GM19351 (cell line): ENCODE results near the gene FAM210A.

Experiments
- ATAC-seq: cut with Tn5 transposase; IDR thresholded peaks from one replicate; pipeline ENCODE4 v1.9.1; 2021; ENCODE audit warnings: mild to moderate bottlenecking, moderate library complexity; ENCODE audit not compliant: unreplicated experiment

Gene FAM210A

DNA sequence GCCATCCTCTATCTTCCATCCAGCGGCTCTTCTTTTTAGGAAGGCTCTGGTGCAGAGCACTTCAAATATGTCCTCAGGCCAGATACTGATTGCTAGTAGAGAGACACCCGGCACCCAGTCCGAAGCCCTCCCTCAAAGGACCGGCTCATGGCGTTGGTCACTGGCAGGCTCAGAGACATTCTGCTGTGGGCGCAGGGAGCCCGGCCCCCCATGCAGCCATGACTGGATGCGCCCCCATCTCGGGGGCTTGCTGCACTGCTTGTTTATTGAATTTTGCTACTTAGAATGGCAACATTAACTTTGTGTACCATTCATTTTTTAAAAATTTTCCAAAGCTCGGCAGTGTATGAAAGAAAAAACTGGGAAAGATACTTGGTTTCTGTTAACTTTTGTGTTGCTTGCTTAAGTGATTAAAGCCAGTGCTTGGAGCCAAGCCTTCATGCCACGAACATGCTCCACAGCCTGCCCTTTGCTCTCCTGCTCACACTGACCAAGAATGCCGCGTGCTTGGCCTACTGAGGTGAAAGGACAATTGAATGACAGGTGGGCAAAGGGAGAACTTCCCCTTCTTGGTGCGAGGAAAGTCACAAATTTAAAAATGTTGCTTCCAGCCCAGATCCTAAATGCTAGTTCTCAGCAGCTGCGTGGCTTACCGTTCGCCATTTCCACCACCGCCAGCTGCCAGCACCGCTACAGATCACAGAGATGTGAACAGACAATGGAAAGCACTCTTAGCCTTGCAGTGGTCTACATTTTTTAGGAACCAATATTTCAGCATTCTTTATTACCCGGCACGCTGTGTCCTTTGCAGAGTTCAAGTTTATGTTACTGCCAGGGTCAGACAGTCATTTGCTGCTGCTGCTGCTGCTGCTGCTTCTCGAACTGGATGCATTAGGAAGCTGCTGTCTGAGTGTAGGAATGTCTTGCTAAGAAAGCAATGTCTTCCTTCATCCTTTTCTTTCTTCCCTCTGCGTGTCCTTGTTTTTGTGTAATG, 76.7 kb downstream of the FAM210A start:
- ATAC-seq = no peak

DNA sequence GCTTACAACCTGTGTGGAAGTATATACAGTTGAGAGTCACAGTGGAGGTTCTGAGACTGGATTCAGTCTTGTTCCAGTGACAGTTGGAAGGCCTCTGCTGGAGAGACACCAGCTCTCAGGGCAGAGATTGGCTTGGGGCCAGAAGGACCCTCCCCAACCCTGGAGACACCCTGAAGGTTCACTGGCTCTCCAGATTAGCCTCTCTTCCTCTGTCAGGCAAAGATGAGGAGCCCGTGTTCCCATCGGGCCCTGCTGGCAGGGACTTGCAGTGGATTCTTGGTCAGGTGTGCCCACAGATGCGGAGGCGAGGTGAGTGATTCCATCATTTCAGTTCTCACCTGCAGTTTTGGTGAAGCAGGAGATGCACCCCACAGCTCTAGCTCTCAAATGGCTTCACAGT, 78.6 kb downstream of the FAM210A start:
- ATAC-seq = no peak

DNA sequence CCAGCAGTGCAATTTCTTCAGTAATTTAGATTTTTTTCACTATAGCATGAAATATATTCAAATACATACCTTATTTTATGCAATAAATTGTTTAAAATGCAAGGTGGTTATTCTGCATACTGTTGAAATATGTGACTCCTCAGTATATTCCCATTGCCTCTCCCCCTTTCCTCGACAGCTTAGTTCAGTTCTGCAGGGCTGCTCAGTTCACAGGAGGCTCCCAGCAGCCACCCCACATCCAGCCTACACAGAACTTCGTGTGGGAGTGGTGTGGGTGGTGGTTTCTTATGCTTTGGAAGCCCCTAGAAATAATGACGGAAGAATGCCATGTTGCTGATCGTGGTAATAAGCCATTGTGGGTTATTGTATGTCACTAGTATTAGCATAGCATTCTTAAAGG, 79.7 kb downstream of the FAM210A start:
- no peak for ATAC-seq

DNA sequence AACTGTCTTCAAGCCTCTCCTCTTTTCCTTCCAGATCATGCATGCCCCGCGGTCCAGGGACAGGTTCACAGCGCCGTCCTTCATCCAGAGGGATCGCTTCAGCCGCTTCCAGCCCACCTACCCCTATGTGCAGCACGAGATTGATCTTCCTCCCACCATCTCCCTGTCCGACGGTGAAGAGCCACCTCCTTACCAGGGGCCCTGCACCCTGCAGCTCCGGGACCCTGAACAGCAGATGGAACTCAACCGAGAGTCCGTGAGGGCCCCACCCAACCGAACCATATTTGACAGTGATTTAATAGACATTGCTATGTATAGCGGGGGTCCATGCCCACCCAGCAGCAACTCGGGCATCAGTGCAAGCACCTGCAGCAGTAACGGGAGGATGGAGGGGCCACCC, 81.3 kb downstream of the FAM210A start:
- no peak for ATAC-seq

DNA sequence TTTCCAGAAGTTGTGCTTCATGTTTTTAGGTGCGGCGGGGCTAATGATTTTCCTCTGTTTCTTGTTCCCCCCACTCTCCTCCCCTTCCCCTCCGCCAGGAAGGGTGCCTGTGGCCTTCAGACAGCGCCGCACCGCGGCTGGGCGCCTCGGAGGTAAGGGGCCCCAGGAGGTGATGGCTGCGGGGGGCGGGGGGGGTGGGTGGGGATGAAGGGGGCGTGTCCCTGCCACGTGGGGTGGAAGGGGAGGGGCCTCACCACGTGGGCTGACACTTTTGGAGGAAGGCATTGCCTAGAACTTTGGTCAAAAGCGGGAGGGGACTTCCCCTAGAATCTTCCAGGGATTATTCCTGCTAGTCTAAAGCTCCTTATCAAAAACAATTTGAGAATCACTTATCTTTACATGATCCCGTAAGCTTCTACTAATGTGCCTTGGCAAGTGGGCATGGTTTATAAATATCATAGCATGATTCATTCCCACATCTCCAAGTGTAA, 83.1 kb downstream of the FAM210A start:
- ATAC-seq = no peak

DNA sequence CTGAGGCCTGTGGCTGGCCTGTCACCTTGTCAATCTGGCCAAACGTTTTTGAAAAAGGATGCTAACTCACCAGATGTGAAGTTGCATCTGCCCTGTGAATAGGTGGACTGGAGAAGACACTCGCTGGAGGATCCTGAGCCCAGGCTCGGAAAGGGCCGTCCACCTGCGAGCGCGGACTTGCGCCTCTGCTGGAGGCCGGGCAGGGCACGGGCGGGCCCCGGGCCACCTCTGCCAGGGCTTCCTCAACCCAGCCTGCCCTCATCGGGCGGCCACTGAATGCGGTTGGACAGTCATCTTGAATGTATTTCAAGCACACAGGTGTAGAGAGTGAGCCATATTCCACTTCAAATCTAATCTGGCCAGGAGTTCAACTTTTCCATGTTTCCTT, 83.9 kb downstream of the FAM210A start:
- ATAC-seq = no peak

DNA sequence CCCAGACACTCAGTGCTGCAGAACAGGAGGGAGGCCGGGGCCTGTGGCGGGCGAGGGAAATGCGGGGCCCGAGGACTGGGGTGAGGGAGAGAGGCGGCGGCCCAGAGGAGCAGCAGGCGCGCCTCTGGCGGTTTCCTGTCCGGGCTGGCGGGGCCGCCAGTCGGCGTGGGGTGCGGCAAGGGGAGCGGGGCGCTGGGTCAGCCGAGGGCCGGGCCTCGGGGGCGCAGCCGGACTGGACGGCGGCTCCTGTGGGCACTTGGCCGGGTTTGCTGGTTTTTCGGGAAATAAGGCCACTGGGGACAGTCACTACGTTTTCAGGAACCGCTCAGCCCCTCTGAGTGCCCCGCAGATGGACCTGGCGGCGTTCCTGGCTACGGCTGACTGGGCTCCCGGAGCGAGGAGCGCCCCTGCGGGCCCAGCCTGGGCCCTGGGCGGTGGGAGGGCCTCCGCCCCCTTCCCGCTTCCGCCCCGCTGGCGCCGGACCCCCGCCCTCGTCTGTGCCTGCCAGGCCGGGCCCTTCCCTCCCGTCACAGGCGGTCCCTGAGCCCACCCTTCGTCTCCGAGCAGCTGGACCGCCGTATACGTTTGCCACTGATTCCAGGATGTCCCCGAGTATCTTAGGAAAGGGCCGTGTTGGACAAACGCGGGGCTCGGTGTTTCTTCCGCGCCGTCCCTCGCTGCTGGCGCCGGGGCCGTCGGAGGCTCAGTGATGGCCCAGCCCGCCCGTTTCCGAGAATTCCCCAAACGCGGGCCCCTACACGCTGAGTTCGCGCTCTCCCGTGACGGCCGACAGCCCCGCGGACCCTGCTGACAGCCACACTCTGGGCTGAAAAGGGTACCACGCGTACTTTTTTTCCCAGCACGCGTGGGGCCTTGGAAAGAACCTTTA, 84.6 kb downstream of the FAM210A start:
- no peak for ATAC-seq

DNA sequence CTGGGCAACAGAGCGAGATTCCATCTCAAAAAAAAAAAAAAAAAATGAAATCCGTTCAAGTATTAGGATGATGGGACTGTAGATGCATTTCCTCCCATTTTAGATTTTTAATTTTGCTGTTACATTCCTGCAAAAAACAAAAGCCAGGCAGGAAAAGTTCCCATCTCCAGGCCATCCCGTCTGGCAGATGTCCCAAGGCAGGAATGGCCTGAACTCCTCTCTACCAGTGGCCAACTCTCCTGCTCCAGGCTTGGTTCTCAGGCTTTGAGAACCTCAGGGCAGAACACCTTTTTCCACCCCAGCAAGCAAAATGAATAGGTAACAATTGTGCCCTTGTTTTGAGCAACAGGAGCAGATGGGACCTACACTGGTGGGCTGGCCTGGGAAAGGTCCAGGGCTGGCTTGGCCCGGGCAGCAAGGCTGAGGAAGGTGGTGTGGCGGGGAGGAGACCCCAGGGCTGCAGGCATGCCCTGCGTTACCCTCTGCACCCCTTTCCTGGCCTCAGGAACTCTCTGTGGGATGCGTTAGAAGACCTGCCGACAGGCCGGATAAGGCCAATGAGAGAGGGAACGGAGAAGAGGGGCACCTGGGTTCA, 86.0 kb downstream of the FAM210A start:
- ATAC-seq = no peak

DNA sequence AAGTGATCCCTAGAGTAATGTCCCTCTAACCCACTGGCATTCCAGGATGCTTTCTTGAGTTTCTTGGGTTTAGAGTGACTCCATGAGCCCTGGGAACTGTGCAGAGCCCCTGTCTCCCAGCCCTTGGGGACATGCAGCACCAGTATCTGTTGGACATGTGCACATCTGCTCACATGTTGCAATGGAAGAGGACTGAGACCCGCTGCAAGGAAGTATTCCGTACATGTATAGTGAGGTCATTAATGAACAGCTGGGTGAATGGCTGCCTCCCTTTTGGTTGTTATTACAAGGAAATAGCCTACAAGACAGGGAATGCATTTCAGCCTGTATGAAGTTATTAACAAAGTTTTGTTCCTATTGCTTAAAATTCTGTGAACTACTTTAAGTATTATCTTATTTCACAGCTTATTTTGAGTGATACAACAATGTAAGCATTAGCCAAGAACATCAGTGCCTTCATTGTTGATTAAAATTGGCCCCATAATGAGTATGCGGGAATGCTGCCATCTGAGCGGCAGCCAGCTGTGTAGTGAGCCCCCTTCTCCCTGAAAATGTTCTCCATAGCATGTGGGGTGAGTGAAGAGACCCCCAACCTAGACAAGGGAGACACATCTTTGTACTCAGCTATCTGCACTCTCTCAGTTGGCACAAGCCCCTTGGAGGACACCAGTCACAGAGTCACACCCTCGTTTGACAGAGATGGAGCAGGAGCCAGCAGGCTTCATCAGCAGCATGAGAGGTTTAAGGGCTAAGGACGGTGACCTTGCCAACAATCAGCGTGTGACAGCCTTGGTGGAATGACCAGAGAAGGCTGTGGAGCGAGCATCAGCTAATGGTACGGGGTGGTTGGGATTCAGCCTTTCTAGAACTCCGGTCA, 87.4 kb downstream of the FAM210A start:
- no peak for ATAC-seq

DNA sequence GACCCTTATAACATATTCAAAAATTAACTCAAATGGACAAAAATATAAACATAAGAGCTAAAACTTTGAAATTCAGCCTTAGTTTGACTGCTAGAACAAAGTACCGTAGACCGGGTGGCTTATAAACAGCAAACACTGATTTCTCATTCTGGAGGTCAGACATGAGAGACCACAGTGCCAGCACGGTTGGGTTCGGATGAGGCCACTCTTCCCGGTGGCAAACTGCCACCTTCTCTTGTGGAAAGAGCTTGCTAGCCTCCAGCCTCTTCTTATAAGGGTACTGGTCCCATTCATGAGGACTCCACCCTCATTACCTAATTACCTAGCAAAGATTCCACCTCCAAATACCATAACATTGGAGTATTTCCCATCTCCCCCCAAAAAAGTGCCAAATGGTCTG, 91.3 kb downstream of the FAM210A start:
- no peak for ATAC-seq

DNA sequence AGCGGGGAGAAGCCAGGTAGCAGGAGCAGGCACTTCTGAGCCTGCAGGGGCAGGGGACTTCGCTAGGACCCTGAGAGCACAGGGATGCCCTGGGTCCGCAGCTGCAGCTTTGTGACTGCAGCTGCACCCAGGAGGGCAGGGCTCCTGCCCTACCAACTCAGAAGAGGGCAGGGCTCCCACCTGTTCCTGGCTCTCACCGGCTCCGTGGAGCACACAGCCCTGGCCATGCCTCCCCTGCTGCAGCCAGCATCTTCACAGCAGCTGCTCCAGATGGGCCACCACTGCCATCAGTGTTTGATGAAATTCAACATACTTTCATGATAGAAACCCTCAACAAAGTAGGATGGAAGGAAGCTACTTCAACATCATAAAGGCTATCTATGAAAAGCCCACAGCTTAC, 92.7 kb downstream of the FAM210A start:
- ATAC-seq = no peak

DNA sequence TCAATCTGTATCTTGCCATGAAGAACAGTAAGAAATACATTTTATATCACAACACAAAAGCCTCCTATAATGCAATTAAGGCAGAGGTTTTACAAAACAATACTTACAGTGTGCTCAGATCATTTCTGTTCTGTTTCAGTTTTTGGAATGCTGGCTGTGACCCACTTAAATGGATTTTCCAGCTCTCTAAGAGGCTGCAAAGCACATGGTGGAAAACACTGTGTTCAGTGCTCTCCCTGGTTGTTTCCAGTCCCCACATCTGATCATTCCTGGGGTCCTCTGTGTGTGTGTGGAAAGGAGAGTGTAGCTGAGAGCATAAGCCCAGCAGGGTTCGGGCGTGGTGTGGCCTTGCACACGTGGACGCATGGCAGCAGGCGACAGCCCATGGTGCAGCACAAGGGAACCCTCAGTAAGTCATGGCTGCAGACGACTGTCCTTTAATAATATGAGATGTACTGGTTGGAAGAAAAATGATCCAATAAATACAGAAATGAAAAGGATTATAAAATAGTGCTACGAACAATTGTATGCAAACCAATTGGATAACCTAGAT, 95.6 kb downstream of the FAM210A start:
- no peak for ATAC-seq

DNA sequence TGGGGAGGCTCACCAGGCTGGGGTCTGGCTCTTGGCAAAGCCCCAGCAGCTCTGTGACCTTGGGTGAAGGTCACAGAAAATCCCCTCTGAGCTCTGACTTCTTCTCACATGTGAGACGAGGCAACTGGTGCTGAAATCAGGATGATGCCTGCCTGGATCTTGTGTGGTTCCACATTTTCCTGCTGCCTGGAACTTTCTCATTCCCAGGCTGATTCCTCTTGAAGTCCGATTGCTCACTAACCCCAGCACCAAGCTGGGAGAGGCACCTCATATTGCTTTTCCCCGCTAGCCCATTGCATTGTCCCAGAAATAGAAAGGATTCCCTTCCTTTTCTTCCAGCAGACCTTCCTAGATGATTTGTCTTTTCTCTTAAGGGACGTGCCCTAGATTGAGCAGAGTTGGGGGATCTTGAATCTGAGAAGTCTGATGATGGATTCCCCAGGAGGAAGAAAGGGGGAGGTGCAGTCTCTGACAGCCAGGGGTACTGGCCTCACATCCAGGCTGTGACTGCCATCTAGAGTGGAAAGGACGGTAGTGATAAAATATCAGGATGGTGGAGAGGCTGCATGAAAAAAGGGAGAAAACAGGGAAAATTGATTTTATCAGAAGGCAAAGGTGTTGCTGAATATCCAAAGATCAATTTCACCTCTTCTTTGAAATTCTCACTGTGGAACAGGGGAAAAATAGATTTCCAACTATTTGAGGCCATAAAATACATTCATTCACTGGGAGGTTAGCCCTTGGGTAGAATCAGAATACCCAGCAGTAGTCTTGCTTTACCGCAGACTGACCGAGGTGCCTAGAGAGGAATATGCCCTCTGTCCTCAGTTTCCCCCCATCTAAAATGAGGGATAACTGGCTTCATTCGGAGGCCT, 96.3 kb downstream of the FAM210A start:
- peak; percentile 77 for ATAC-seq

DNA sequence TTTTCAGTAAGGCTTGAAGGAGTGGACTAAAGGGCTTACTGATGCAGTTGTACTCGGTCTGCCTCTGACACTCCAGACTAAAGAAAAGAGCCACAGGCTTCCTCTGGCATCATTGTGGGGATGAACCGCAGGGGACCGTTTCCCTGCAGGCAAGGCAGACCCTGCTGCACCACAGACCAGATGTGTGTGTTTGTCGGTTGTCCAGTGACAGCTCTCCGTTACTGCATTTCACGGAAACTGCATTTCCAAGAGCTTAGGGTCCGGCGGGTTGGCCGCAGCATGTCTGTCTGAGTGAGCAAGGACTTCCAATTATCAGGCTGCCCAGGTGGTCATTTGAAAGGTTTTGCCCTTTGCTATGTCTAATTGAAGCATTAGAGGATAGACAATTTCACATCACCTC, 98.1 kb downstream of the FAM210A start:
- no peak for ATAC-seq

DNA sequence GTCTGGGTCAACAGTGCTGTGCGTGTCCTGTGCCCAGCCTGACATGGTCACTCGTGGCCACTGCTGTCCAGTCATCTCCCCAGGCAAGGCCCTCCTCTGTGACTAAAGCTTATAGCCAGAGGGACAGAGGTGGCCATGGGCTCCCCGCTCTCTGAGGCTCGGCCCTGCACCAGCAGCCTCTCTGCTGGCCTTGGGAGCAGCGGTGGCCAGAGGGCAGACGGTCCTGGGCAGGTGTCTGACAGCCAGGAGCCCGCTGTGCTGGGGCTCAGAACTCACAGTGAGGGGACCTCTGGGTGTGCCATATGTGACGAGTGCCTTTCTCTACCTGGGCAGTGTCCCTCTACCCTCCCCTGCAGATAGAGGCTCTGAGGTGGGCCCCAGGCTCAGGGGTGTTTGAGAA, 98.7 kb downstream of the FAM210A start:
- ATAC-seq = no peak

DNA sequence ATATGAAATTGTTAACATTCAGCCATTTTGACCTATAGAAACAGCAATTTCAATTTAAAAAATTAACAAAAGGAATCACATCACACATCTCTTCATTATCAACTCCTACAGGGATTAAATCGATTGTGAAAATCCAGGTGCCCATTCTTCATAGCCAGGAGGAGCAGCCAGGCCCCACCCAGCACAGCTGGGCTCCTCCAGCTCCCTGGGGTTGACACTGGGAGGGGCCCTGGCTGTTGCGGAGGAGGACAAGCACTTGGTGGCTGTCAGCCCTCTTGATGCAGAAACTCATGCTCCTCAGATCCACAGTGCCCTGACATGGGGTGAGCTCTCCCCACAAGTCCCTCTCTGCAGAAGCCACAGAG, 99.8 kb downstream of the FAM210A start:
- no peak for ATAC-seq

DNA sequence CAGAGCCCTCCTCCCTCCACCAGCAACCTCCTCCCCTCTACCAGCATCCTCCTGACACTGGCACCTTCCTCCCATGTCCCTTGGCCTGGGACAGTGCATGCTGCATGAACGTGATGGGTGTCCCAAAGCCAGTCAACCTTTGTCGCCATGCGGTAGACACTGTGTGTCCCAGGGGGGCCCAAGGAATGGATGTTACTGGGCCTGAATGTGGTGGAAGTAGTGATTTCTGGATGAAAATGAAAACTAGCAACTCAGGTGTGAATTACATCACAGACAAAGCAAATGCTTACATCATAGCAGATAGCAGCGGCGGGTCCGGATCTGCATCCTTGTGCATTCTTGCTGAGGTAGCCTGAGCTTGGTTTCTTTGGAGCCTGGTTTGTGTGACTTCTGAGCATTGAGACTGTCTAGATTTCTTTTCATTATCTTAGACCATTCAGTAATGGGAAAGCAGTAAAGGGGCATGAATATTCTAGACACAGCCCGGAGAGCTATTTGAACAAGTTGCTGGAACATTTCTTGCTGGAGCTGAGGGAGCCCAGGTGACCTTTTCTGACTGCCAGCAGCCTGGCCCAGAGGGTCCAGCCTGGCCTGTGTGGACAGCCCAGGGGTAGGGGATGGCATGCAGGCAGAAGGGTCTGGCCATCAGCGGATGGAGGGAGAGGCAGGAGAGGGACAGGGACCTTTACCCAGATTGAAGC, 100.4 kb downstream of the FAM210A start:
- no peak for ATAC-seq

DNA sequence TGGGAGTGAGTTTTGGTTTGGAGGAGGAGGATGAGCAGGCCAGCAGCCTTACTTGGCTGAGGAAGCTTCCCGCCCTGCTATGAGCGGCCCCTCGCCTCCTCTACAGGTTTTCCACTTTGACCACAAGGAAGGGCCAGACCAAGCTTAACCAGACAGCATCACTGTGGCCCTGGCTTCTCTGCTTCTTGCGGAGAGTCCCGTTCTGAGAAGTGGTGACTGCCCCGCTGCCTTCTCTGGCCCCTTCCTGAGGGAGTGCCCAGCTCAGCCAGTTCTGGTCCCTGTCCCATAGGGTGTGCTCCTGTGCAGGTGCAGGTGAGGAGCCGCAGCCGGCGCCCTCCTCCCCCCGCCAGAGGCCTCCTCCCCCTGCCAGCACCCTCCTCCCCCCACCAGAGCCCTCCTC, 101.0 kb downstream of the FAM210A start:
- no peak for ATAC-seq
